NCI-H510A (cell line): ENCODE measurements around the gene PPP1R9A.

ENCODE experiments used
- DNase-seq: peaks from one replicate; lab custom pipeline; 2025; lab: John Stamatoyannopoulos, UW

PPP1R9A gene

DNA sequence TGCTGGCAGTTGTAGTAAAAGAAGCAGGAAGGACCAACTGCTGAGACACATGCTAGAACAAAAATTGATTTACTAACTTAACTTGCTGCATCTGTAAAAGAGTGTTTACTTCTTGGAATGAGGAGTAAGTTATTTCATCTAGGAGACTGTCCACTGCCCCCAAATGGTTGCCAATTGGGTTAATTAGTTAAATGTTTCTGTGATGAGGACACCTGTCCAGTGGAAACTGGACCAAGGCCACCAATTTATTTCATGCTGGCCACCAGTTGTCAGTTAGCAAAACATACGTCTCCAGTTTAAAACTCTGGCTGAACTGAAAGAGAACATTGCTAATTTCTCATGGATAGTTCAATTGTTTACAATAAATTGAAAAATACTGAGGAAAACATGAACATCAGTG is 191.7 kb downstream of the PPP1R9A start:
- no peak for DNase-seq

DNA sequence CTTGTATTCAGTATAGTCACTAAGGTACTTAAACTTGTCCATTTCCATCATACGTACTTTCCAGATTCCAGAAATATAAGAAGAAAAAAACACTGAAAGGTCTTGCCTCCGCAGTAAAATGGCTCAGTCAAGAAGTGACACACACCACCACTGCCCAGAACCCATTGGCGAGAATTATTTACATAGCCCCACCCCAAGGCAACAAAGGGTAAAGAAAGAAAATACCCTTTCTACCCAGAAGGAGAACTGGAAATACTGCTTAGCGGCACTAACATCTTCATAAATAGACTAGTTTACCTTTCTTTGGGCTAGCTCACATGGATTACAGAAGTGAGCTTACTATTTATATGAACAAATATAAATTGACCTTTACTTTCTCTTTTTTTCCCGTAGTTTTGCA is 194.0 kb downstream of the PPP1R9A start:
- no peak for DNase-seq

DNA sequence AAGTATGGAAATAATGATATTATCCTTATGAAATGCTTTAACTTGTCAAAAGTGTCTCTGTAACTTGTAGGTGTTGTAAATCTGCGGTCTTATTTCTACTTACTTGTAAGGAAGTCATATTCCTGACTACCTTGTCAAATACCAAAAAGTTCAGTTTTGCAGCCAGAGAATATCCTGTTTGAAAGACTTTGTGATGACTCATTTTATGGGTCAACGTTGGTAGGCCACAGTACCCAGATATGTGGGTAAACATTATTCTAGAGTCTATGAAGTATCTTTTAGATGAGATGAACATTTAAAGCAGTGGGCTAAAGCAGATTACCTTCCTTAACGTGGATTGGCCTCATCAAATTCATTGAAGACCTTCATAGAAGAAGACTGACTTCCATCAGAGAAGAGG is 195.3 kb downstream of the PPP1R9A start:
- DNase-seq = no peak

DNA sequence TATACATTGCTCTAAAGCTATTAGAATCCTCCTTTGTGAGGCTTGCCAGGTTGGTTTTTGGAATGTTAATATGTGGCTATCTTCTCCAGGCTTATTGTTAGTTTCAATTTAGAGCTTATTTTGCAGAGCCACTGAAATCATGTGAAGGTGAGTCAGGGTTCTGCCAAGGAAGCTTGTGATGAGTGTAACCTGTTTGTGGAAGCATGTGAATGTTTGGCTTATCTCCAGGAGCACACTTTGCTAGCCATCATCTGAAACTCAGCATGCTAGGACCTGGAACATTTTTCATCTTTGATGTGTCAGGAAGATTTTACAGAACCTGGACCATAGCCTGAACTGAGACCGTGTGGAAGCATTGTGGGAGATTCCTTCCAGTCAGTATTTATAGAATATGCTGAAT is 197.3 kb downstream of the PPP1R9A start:
- no peak for DNase-seq

DNA sequence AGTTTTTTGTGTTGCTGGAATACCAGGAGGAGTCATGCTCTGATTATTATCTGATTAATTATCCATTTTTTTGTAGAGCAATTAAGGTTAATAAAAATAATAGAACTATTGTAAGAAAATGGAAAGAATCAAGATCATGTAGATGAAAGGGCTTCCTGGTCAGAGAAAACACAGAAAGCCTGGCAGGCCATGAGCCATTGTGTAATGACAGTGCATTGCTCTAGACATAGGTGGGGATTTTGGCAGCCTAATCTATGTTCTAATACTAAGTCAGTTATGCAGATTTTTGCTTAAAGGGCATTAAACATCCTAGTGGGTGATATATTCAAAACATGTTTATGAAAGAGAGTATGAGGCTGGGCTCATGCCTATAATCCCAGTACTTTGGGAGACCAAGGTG is 198.2 kb downstream of the PPP1R9A start:
- no peak for DNase-seq

DNA sequence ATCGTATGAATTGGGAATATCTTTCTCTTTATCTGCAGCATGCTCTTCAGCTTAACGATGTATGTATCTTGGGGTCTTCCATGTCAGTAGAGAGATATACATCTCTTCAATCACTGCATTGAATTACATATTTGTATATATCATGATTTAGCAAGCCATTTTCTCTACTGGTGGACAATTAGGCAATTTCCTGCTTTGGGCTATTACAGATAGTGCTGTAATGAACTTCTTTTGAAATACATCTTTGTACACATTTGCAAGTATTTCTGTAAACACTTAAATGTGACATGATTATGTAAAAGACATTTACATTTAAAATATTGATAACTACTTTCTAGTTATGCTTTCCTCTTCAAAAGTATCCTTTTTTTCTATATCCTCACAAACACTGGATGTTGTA is 199.0 kb downstream of the PPP1R9A start:
- no peak for DNase-seq

DNA sequence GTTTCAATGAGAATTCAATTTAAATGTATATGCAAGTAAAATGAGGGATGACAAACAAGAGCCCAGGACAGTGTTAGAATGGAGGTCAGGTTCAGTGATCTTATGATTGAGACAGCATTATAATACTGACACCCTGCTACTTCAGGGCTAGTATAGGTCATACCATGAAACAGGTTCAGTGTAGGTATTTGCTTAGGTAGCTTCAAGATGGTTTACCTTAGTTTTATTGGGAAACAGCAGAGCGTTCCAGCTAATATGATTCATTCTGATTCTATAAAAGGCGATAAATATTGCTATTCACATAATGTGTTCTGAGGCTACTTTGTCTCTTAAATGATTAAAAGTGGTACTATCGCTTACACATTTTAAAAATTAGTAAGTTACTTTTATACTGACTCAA is 203.3 kb downstream of the PPP1R9A start:
- DNase-seq = no peak

DNA sequence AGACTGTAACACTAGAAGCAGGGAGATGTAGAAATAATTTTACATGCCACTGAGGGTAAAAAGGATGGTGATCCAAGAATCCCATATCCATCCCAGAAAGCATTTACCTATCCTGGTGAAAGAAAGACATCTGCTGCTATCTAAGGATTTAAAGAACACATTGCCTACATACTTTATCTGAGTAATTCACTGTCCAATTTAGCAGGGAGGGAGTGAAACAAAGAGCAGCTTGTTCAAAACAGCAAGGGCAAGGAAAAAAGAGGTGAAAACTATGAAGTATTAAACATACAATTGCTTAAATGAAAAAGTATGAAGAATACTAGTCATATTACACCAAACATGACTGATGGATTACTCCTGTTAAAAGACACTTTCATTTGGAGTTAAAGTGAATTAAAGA is 206.2 kb downstream of the PPP1R9A start:
- no peak for DNase-seq

DNA sequence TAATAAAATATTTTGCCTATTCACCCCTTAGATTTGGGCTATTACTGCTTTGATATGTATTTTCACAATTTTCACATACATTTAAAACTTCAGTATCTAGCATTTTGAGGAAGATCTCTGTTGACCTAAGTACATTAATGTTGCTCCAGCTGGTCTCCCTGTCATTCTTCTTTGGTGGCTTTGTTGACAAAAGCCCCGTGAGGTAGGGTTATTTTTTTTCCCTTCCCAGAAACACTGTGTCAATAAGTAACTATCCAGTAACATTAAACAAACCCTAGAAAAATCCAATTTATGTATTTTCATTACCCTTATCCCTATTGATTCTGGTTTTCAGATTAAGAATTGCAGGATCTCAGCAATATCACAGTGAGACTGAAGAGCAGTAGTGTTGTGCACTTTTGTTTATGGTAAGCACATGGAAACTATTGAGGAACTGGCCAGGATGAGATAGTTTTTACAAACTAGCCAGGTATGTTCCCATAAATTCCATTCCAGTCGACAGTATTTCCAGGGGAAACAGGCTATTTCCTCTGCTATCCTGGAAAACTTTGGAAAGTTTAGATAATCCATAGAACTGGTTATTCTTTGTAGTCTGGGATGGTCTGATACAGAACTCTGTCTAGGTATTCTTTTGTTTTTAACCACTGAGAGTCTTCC is 218.8 kb downstream of the PPP1R9A start:
- DNase-seq = no peak

DNA sequence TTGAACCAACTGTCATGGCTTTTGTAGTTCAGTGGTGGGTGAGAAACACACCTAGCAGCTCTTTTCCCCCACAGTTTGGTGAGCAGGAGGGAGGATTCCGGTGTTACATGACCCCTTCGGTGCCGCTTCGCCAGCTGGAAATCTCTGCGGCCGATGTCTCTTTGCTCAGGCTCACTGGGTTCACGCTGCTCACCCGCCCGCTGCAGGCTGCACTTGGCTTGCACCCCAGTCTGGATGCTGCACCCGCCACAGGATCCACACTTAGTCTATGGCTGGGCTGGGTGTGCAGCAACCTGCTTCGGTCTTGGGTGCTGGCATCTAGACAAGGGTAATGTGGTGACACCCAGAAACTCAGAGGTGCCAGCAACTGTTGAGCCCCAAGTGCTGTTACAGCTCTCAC is 225.1 kb downstream of the PPP1R9A start:
- DNase-seq = no peak

DNA sequence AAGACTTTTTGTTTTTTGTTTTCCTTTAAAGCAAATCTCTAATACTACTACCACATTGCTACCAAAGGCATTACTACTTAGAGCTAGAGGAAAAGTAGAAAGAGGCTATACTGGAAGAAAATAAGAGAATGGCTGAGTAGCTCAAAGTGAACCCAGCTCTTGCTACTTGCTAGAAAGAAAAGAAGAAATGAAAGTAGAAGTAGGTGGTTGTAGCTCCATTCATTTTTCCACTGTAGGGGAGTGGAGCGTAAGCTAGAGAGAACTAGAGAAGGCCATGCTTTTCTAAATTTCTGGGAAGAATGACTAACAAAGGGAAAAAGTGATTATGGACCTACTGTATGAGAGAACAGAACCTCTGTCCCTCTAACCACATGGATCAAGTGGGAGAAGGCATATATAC is 232.5 kb downstream of the PPP1R9A start:
- no peak for DNase-seq

DNA sequence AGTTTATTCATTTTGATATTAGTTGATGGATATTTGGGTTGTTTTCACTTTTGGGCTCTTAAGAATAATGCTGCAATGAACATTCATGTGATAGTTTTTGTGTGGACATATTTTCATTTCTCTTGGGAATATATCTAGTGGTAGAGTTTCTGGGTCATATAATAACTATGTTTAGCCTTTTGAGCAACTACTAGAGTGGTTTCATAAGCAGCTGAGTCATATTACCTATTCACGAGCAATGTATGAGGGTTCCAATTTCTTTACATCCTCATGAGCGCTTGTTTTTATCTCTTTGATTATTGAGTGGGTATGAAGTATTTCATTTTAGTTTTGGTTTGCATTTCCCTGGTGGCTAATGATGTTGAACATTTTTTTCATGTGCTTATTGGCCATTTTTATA is 234.4 kb downstream of the PPP1R9A start:
- no peak for DNase-seq

DNA sequence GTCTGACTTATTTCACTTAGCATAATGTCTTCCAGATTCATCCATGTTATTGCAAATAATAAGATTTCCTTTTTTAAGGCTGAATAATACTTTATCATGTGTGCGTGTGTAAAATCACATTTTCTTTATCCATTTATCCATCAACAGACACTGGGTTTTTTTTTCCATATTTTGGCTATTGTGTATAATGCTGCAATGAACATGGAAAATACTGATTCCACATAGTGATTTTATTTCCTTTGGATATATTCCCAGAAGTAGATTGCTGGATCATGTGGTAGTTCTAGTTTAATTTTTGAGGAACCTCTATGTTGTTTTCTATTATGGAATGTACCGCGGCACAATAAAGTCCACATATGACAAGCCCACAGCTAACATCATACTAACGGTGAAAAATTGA is 236.9 kb downstream of the PPP1R9A start:
- DNase-seq = no peak

DNA sequence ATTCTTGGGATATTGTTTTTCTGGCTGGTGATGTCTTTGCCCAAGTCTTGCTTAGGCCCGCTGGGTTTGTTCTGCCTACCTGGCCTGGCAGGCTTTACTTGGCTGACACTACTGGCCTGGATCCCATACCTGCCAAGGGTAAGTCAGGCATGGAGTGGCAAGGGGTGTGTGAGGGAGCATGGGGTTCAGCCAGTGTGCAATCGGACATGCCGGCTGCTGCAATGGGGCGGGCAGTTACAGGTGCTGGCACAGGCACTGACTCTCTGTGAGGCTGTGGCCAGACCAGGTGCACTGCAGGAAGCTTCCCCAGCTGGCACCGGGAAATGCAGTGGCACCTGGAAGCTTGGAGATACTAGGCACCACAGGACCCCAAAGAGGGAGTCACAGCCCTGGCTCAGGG is 248.6 kb downstream of the PPP1R9A start:
- DNase-seq = no peak

DNA sequence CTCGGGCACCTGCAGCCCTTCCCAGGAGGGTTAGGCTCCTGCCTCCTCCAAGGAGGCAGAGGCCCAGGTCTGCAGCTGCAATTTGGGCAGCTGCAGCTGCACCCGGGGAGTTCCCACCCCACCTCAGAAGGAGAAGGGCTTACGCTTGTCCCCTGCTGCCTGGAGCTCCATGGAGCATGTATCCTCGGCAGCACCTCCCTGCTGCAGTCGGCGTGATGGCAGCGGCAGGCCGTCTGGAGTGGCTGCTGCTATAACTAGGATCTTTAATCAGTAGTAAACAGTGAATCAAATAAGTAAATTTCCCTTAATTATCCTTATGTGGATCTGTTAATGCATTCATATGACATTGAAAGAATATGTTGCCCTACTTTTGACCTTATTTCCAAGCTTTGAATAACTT is 250.0 kb downstream of the PPP1R9A start:
- no peak for DNase-seq

DNA sequence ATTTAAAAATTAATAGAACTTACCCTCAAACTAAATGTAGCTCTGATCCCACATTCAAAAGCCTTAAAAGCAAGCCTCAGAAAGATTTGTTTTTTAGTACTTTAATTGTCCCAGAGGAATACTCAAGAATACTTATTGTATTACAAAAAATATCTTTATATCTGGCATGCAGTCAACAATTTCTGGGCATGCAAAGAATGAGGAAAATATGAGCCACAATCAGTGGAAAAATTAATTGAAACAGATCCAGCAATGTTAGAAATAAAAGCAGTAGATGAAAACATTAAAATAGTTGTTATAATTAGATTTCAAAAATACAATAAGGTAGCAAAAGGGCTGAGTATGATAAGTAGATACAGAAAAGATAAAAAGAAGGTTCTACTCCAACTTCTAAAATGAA is 262.3 kb downstream of the PPP1R9A start:
- DNase-seq = no peak

DNA sequence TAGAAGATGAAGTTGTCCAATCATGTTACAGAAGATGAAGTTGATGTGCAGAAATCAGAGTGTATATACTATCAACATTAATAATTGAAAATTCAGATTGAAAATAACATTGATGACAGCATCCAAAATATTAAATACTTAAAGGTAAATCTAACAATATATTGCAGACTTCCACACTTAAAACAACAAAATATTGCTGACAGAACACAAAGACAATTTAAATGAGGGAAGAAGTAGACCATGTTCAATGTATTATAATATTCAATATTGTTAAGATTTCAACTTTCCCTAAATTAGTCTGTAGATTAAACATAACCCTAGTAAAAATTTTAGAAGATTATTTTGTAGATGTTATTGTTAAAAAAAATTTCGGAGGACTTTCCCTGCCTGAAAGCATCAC is 265.0 kb downstream of the PPP1R9A start:
- DNase-seq = no peak

DNA sequence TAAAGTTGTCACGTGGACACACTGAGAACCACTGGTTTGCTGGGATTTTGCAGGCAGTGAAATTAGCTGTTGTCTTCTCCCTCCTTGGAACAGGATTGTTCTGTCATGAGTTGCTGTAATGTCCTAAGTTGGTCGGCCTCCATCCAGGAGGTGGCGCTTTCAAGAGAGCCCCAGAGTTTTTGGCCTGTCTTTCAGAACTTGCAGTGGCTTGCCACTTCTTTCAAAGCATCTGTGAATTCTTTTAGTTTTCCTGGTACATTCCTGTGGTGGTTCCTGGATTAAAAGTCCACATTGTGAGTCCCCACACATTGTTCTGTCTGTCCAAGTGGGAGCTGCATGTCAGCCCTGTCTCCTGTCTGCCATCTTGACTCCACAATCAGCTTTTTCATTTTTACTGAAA is 283.1 kb downstream of the PPP1R9A start:
- no peak for DNase-seq

DNA sequence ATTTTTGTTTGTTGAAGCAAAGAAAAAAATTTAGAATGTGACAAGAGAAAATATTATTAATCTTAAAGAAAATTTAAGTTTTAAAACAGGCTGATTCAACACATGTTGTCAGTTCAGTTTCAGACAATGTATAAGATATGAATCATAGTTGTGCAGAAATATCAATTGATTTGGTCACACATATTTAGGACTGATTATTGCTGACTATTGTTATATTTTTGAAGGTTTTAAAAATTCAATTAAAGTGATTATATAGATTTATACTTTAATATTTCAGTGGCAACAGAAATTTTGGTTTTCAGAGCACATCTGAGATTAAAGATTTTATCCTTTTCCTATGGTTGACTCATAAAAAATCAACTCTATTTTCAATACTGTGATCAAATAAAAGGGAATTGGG is 284.4 kb downstream of the PPP1R9A start:
- DNase-seq = no peak

DNA sequence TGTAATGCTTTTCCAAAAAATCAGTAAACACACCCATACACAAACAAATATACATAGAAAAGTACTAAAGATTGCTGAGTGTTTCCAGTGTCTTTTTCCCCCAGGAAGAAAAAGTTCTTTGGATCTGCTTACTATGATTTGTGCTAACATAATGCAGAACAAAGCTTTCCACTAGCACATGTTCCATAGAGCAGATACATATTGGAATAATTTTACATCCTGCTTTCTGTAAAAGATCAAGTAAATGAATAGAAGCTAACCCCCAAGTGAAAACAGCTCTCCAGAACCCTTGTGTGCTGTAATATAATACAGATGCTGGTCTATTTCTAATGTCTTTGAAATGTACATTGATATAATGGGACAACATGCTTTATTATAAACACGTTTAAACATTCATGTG is 291.5 kb downstream of the PPP1R9A start:
- no peak for DNase-seq

DNA sequence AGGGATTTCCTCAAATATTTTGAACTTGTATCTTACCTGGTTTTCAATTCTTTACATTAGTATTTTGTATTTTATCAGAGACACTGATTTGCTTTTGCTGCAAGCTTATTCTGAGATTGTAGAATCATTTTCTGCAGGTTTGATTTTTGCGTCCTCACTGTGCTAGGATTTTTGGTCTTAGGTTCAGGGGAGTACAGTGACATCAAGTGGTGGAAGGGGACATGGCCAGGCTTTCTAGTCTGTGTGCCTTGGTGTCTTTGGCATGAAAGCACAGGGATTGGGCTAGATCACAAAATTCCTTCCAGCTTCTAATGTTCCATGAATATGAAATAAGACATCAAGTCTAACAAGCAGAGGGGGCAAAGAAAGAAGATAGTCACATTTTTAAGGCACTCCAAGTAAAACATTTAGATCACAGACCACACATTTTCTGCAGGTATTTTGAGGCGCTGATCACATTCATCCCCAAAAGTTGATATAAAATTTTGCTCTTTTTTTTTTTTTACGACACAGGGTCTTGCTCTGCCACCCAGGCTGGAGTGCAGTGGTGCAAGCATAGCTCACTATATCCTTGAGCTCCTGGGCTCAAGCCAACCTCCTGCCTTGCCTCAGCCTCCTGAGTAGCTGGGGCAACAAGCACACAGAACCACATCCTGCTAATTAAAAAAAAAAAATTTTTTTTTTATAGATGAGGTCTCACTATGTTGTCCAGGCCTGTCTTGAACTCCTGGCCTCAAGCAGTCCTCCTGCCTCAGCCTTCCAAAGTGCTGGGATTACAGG is 292.6 kb downstream of the PPP1R9A start:
- no peak for DNase-seq

DNA sequence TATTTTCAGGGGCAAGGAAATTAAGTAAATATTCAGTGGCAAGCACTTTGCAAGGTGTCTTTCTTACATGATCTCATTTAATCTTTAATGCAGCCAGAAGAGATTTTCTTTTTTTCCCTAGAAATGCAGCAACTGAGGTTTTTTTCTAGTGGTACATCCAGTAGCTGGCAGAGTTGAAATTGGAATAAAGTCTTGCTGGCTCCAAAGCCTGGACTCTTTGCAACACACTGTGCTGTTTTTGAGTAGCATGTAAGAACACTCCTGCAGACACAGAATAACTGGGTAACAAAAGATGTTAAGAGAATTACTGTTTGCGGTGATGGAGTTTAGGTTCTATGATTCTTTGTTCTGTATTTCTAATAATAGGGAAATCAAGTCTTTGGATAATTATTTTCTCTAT is 293.3 kb downstream of the PPP1R9A start:
- no peak for DNase-seq

DNA sequence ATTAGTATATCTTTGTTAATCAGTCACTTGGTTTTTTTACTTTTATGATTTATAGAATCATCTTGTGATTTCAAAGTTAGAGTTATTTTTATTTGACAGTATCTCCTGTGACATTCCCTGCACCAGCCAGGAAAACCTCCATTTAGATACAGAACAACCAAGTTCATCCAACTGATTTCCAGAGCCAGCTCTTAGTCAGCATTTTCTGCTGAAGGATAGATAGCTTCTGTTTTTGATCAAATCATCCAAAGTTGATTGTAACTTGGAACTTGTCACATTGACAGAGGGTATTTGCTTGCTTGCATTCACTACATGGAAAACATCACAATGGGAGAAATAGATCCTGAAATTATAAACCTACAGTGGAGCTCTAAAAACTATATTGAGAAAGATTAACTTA is 294.3 kb downstream of the PPP1R9A start:
- no peak for DNase-seq

DNA sequence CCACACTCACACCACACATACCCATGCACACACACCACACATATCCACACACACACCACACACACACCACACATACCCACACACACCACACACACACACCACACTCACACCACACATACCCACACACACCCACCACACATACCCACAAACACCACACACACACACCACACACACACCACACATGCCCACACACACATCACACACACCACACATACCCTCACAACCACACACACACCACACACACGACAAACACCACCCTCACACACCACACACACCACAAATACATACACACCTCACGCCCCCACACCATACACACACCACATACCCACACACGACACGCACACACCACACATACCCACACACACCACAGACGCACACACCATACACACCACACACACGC is 297.2 kb downstream of the PPP1R9A start:
- no peak for DNase-seq
